Suprapubic skin (tissue), 3 donors: Measurements from ENCODE around the gene SON.

ENCODE experiments used
- POLR2A ChIP-seq, 2 donors: fragments of 450-650 bp; IDR thresholded peaks; one replicate each; pipeline ENCODE4 v1.6.1; 2017; ENCODE audit warnings: antibody characterized with exemption in 2 of 2, mild to moderate bottlenecking in 2 of 2, moderate library complexity in 2 of 2
- TF ChIP-seq, protein P1 (sequence below), 2 donors: fragments of 200-600 bp in 1 of 2; fragments of 450-650 bp in 1 of 2; sonication (generic) in 1 of 2; IDR thresholded peaks; one replicate each; pipeline ENCODE4 v1.5.1; 2016 to 2019; ENCODE audit warnings: antibody characterized with exemption in 2 of 2, mild to moderate bottlenecking in 1 of 2, moderate library complexity in 1 of 2

DNA sequence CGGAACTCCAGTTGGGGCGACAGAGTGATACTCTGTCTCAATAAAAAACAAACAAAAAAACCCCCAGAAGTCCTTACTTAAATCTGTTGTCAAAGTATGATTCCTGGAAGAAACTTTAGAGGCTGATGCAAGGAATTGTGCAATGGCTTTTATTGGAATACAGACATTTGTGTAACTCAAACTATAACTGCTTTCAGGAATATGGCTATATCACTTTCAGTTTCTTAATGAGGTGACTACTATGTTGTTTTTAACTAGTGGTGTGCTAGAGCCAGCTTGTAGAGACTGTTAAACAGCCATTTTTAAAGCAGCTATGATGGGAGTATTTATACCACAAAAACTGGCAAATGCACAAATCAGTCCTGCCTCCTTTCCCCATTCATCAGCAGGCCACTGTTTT is 28.6 kb upstream of the SON start:
- TF ChIP-seq, protein P1, sequence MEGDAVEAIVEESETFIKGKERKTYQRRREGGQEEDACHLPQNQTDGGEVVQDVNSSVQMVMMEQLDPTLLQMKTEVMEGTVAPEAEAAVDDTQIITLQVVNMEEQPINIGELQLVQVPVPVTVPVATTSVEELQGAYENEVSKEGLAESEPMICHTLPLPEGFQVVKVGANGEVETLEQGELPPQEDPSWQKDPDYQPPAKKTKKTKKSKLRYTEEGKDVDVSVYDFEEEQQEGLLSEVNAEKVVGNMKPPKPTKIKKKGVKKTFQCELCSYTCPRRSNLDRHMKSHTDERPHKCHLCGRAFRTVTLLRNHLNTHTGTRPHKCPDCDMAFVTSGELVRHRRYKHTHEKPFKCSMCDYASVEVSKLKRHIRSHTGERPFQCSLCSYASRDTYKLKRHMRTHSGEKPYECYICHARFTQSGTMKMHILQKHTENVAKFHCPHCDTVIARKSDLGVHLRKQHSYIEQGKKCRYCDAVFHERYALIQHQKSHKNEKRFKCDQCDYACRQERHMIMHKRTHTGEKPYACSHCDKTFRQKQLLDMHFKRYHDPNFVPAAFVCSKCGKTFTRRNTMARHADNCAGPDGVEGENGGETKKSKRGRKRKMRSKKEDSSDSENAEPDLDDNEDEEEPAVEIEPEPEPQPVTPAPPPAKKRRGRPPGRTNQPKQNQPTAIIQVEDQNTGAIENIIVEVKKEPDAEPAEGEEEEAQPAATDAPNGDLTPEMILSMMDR (IDR thresholded peaks at IDR 0.05), result no peak
- no peak for TF ChIP-seq POLR2A (IDR thresholded peaks at IDR 0.05)
